Motor neuron (in vitro differentiated cells): Measurements from ENCODE around the gene CCND2. TPM values are rescaled to one million over a fixed set of nuclear protein-coding genes. Genes with fewer than 3 reads are reported as not detected.

Source experiments
- ATAC-seq, 8 experiments: fragments of 200-7000 bp; cut with Tn5 transposase; replicated peaks in 6 of 8; 2 replicates each; pipeline ENCODE4 v1.8.0; 2021; ENCODE audit warnings: mild to moderate bottlenecking in 8 of 8, moderate library complexity in 8 of 8
- H3K27ac ChIP-seq, 2 donors: fragments of 250-450 bp; sonication (Bioruptor Pico); 2 replicates each; pipeline ENCODE4 v1.9.0; 2021; ENCODE audit warnings: antibody characterized with exemption in 2 of 2, mild to moderate bottlenecking in 2 of 2, moderate library complexity in 1 of 2
- H3K4me1 ChIP-seq, 2 donors: fragments of 250-450 bp; sonication (Bioruptor Pico); replicated peaks in 1 of 2; 2 replicates each; pipeline ENCODE4 v1.6.1; 2021; ENCODE audit warnings: antibody characterized with exemption in 2 of 2, mild to moderate bottlenecking in 2 of 2, moderate library complexity in 1 of 2
- H3K4me3 ChIP-seq, 5 donors: fragments of 250-450 bp; sonication (Bioruptor Pico); 2 replicates each; pipeline ENCODE4 v1.9.0; 2021; ENCODE audit warnings: antibody characterized with exemption in 5 of 5, mild to moderate bottlenecking in 5 of 5, moderate library complexity in 4 of 5
- WGBS, 10 experiments: fragments of 450-650 bp; shearing (Covaris generic); methylation state at CpG; one replicate each; pipeline ENCODE4 v1.0.0; 2022; 5-methylcytosine and 5-hydroxymethylcytosine counted together
- in situ Hi-C, 9 experiments: fragments of 400-800 bp; cut with MboI; loops; one replicate each; pipeline ENCODE4 v1.15.0; 2021; ENCODE audit warnings: low sequenced_read_pairs in 9 of 9, low pct_unique_long_range_greater_than_20kb in 2 of 9; ENCODE audit not compliant: unreplicated experiment in 9 of 9
- total RNA-seq, 8 experiments: library from RNA; unstranded; fragments of 300-600 nt; gene quantifications; 2 replicates each; pipeline versions ENCODE4 v1.2.3 to v1.2.4, GENCODE V29; 2022

CCND2 gene
- total RNA-seq, 8 experiments from 2014 or later = 1.3 to 350 (median 57.3) TPM

- Histone ChIP-seq H3K4me3 (no peak overlapping the region), H3K4me1 (peaks cover 8% of the 10 kb centered on the region in 2 donors), H3K27ac (no peak overlapping the region)
- in situ Hi-C loops = loop anchor here in 2 of 9 experiments (25.0 kb wide), 1 partner anchor 229 kb away; the partner anchor contains the start of gene RAD51AP1 (in 2 of the 2)
- ATAC-seq = peak in 1 of 8 experiments; percentile 21
- WGBS, 10 experiments = 20 to 100% (median 94%) methylated on average over 1 to 8 of the region's 14 CpGs
Measured at GRCh38 chr12:4308334-4308950, 34.9 kb downstream of the CCND2 start.

DNA sequence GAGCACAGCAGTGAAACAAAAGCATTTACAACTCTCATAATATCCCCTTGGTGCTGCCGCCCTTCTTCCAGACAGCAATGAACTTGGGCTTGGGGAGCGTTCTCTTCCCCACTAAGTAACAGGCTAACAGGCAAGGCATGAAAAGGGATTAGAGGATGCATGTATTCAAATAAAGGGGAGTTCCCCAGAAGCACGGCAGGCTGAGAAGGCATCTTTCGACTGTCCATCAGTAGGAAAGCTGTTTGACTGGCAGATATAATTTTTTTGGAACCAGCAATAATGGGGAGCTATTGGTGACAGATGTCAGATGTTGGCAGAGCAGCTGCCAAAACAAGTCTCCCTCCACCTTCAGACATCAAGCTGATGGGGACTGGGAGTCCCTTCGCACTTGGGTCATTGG is 38.2 kb downstream of the CCND2 start:
- Histone ChIP-seq H3K4me1 (peaks cover 8% of the 10 kb centered on the region in 2 donors), H3K27ac (no peak overlapping the region), H3K4me3 (no peak overlapping the region)
- in situ Hi-C loops = loop anchor here in 2 of 9 experiments (25.0 kb wide), 1 partner anchor 226 kb away; the partner anchor contains the start of gene RAD51AP1 (in 2 of the 2)
- WGBS, 10 experiments = 7 to 95% (median 79%) methylated on average over 1 to 5 of the region's 5 CpGs; no CpG with 5 or more reads in 2 of the 10 experiments
- peak in 3 of 8 experiments; percentile 7 to 54 (median 49) for ATAC-seq

DNA sequence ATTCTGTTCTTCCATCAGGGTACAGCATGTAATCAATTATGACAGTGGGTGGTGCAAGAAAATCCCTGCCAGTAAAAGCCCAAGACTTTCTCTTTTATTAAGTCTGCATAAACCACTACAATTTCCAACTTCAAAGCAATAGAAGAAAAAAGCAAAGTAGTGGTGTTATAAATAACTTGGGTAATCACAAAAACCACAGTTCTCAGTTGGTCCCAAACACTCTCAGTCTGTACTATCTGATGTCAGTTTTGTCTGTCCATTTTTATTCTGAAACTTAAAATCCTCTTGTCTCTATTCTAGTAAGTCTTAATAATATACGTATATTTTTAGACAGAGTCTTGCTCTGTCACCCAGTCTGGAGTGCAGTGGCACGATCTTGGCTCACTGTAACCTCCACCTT is 38.7 kb downstream of the CCND2 start:
- 20 to 100% (median 96%) methylated on average over 1 to 2 of the region's 2 CpGs; no CpG with 5 or more reads in 4 of the 10 experiments for WGBS, 10 experiments
- Histone ChIP-seq H3K27ac (no peak overlapping the region), H3K4me3 (no peak overlapping the region), H3K4me1 (peaks cover 6 to 8% of the 10 kb centered on the region in 2 donors)
- ATAC-seq = peak in 2 of 8 experiments; percentile 10 to 16
- in situ Hi-C loops = loop anchor here in 2 of 9 experiments (25.0 kb wide), 1 partner anchor 225 kb away; the partner anchor contains the start of gene RAD51AP1 (in 2 of the 2)

GRCh38 chr12:4320497-4320852 is 46.9 kb downstream of the CCND2 start:
- 0 to 12% (median 0%) methylated on average over 1 to 5 of the region's 13 CpGs; no CpG with 5 or more reads in 4 of the 10 experiments for WGBS, 10 experiments
- H3K27ac ChIP-seq = peak overlapping the region; percentile 44 to 53
- ATAC-seq = peak in 5 of 8 experiments; percentile 0 to 57 (median 27)
- peak overlapping the region; percentile 52 to 85 (median 68) for H3K4me3 ChIP-seq
- peaks cover 5 to 10% of the 10 kb centered on the region in 2 donors for H3K4me1 ChIP-seq
- in situ Hi-C loops = loop anchor here in 2 of 9 experiments (25.0 kb wide), 1 partner anchor 217 kb away; the partner anchor contains the start of gene RAD51AP1 (in 2 of the 2)

GRCh38 chr12:4320853-4321701 is 47.5 kb downstream of the CCND2 start, which contains the start of gene TIGAR:
TIGAR (plus strand) TSS chr12:4321213; CDS start chr12:4321272, 59 bp downstream.
- in situ Hi-C loops = loop anchor here in 2 of 9 experiments (25.0 kb wide), 1 partner anchor 216 kb away; the partner anchor contains the start of gene RAD51AP1 (in 2 of the 2)
- 0 to 2% (median 1%) methylated on average over 1 to 23 of the region's 76 CpGs; no CpG with 5 or more reads in 4 of the 10 experiments for WGBS, 10 experiments
- Histone ChIP-seq H3K27ac (peak within 1 kb of the TSS; percentile 61 to 81), H3K4me3 (peak within 1 kb of the TSS; percentile 52 to 85 (median 68)), H3K4me1 (peaks cover 5 to 10% of the 10 kb centered on the region in 2 donors)
- ATAC-seq = peak; percentile 94 to 99 (median 97)

- in situ Hi-C loops = loop anchor here in 2 of 9 experiments (25.0 kb wide), 1 partner anchor 215 kb away; the partner anchor contains the start of gene RAD51AP1 (in 2 of the 2)
- Histone ChIP-seq H3K4me1 (peaks cover 5 to 10% of the 10 kb centered on the region in 2 donors), H3K4me3 (no peak overlapping the region), H3K27ac (no peak overlapping the region)
- 57 to 100% (median 87%) methylated on average over 1 to 5 of the region's 5 CpGs; no CpG with 5 or more reads in 3 of the 10 experiments for WGBS, 10 experiments
- no peak for ATAC-seq
Measured at GRCh38 chr12:4322726-4323125, 49.2 kb downstream of the CCND2 start.

Other genes with a start within 250 kb of the CCND2 start
- gene TIGAR, start 47.5 kb downstream of the CCND2 start, total RNA-seq = 10 to 100 TPM in 5 of 8 experiments, 1 to 10 TPM in 3; 5.1 to 39.4 (median 12.0) TPM
- gene FGF23, start 106.0 kb downstream of the CCND2 start, total RNA-seq = 10 to 100 TPM in 1 of 8 experiments, 1 to 10 TPM in 2, under 1 TPM in 5; 0.05 to 19.5 (median 0.34) TPM
- gene FGF6, start 172.1 kb downstream of the CCND2 start, total RNA-seq = not detected